CD14-positive monocyte (primary cell): Measurements from ENCODE around the gene SNX20. TPM values are rescaled to one million over a fixed set of nuclear protein-coding genes. Genes with fewer than 3 reads are reported as not detected.

Source experiments
- DNase-seq, 3 donors: peaks; one replicate each; pipeline ENCODE4 v3.0.0-alpha.2; 2011 to 2022
- H2AFZ ChIP-seq: 2 replicates; pipeline ENCODE4 v1.6.0; 2012; ENCODE audit warnings: mild to moderate bottlenecking, low read depth, low read length, inconsistent platforms; ENCODE audit not compliant: insufficient read depth, poor library complexity, severe bottlenecking
- H3K27ac ChIP-seq, 2 donors: 1 replicate in 1 of 2; 2 replicates in 1 of 2; pipeline ENCODE4 v1.5.1; 2012 to 2013; ENCODE audit warnings: low read length in 2 of 2, control low read depth in 1 of 2, inconsistent platforms in 1 of 2, low read depth in 1 of 2, mild to moderate bottlenecking in 1 of 2
- H3K27me3 ChIP-seq, 2 donors: one replicate each; pipeline versions ENCODE4 v1.6.0 to v1.6.1; 2011 to 2013; ENCODE audit warnings: low read length in 2 of 2; ENCODE audit not compliant: control insufficient read depth in 2 of 2, insufficient read depth in 2 of 2
- H3K36me3 ChIP-seq, 2 donors: replicated peaks in 1 of 2; 1 replicate in 1 of 2; 2 replicates in 1 of 2; pipeline versions ENCODE4 v1.5.1 to v1.6.1; 2012 to 2013; ENCODE audit warnings: low read length in 2 of 2, control low read depth in 1 of 2, inconsistent platforms in 1 of 2, mild to moderate bottlenecking in 1 of 2; ENCODE audit not compliant: insufficient read depth in 2 of 2, control insufficient read depth in 1 of 2
- H3K4me1 ChIP-seq, 2 donors: 1 replicate in 1 of 2; 2 replicates in 1 of 2; pipeline versions ENCODE4 v1.5.1 to v1.6.1; 2012 to 2013; ENCODE audit warnings: low read length in 2 of 2, control low read depth in 1 of 2, inconsistent platforms in 1 of 2, mild to moderate bottlenecking in 1 of 2, moderate library complexity in 1 of 2; ENCODE audit not compliant: insufficient read depth in 2 of 2, control insufficient read depth in 1 of 2
- H3K4me2 ChIP-seq: replicated peaks from 2 replicates; pipeline ENCODE3; 2012; ENCODE audit warnings: low read length, moderate library complexity, mild to moderate bottlenecking; ENCODE audit not compliant: poor library complexity, severe bottlenecking; ENCODE audit errors: extremely low read depth
- H3K4me3 ChIP-seq, 3 experiments: fragments of 200-600 bp in 1 of 3; sonication (generic) in 1 of 3; replicated peaks in 1 of 3; 1 replicate in 2 of 3; 2 replicates in 1 of 3; pipeline ENCODE4 v1.5.1; 2011 to 2013; ENCODE audit warnings: low read length in 3 of 3, mild to moderate bottlenecking in 3 of 3, control low read depth in 2 of 3, low read depth in 2 of 3, inconsistent platforms in 1 of 3, moderate library complexity in 1 of 3
- H3K79me2 ChIP-seq: 2 replicates; pipeline ENCODE4 v1.6.0; 2012; ENCODE audit warnings: mild to moderate bottlenecking, control low read depth, inconsistent platforms, low read length, moderate library complexity; ENCODE audit not compliant: insufficient read depth
- H3K9ac ChIP-seq: 2 replicates; pipeline ENCODE4 v1.6.0; 2017; ENCODE audit warnings: low read length, mild to moderate bottlenecking; ENCODE audit not compliant: insufficient read depth, poor library complexity, severe bottlenecking
- H3K9me3 ChIP-seq, 2 donors: replicated peaks in 1 of 2; 1 replicate in 1 of 2; 2 replicates in 1 of 2; pipeline versions ENCODE4 v1.5.1 to v1.6.1; 2012 to 2013; ENCODE audit warnings: low read length in 2 of 2, control low read depth in 1 of 2; ENCODE audit not compliant: control insufficient read depth in 1 of 2, insufficient read depth in 1 of 2
- H4K20me1 ChIP-seq: 2 replicates; pipeline ENCODE4 v1.6.0; 2012; ENCODE audit warnings: mild to moderate bottlenecking, low read length, control low read depth, moderate library complexity; ENCODE audit not compliant: insufficient read depth
- H3K27ac Mint-ChIP-seq, 7 donors: one replicate each; pipeline ENCODE4 v1.8.0; 2020; ENCODE audit warnings: mild to moderate bottlenecking in 7 of 7, mixed read lengths in 7 of 7, moderate library complexity in 6 of 7, inconsistent platforms in 2 of 7
- H3K27me3 Mint-ChIP-seq, 3 donors: one replicate each; pipeline ENCODE4 v1.8.0; 2021 to 2022; ENCODE audit warnings: low read depth in 3 of 3, mild to moderate bottlenecking in 3 of 3, mixed read lengths in 3 of 3, moderate library complexity in 3 of 3, inconsistent platforms in 1 of 3
- H3K36me3 Mint-ChIP-seq, 2 donors: one replicate each; pipeline ENCODE4 v1.8.0; 2020; ENCODE audit warnings: mixed read lengths in 2 of 2, inconsistent platforms in 1 of 2, mild to moderate bottlenecking in 1 of 2
- H3K4me1 Mint-ChIP-seq: one replicate; pipeline ENCODE4 v1.8.0; 2020; ENCODE audit warnings: mild to moderate bottlenecking, mixed read lengths
- H3K4me3 Mint-ChIP-seq, 2 donors: one replicate each; pipeline ENCODE4 v1.8.0; 2020; ENCODE audit warnings: mild to moderate bottlenecking in 2 of 2, mixed read lengths in 2 of 2, moderate library complexity in 1 of 2
- H3K9me3 Mint-ChIP-seq, 7 donors: one replicate each; pipeline ENCODE4 v1.8.0; 2020 to 2022; ENCODE audit warnings: mixed read lengths in 7 of 7, mild to moderate bottlenecking in 6 of 7, moderate library complexity in 6 of 7, inconsistent platforms in 2 of 7
- WGBS: methylation state at CpG from one replicate; pipeline ENCODE4 v1.1.5; 2013; ENCODE audit warnings: missing lambda C conversion rate; ENCODE audit not compliant: insufficient coverage; 5-methylcytosine and 5-hydroxymethylcytosine counted together
- intact Hi-C, 2 donors: fragments of 100-400 bp; cut with micrococcal nuclease; formaldehyde crosslinking; loops; one replicate each; pipeline versions ENCODE4 v1.15.0 to v1.15.1; 2023
- polyA plus RNA-seq, 3 donors: library from polyadenylated mRNA; depleted of rRNA in 1 of 3; unstranded in 2 of 3; stranded (reverse) in 1 of 3; fragments of 300-500 nt in 2 of 3; fragments of >200 nt in 1 of 3; fragmentation: Illumina TruSeq in 2 of 3; gene quantifications; 1 replicate in 2 of 3; 2 replicates in 1 of 3; pipeline ENCODE4 v1.2.3, GENCODE V29; 2012 to 2021
- TF ChIP-seq, protein P1 (sequence below): fragments of 200-600 bp; IDR thresholded peaks from one replicate; pipeline ENCODE4 v1.8.0; 2022; ENCODE audit warnings: antibody characterized with exemption, mild to moderate bottlenecking

SNX20 gene
- polyA plus RNA-seq, 3 donors, result 51.0 to 83.2 (median 52.0) TPM

DNA sequence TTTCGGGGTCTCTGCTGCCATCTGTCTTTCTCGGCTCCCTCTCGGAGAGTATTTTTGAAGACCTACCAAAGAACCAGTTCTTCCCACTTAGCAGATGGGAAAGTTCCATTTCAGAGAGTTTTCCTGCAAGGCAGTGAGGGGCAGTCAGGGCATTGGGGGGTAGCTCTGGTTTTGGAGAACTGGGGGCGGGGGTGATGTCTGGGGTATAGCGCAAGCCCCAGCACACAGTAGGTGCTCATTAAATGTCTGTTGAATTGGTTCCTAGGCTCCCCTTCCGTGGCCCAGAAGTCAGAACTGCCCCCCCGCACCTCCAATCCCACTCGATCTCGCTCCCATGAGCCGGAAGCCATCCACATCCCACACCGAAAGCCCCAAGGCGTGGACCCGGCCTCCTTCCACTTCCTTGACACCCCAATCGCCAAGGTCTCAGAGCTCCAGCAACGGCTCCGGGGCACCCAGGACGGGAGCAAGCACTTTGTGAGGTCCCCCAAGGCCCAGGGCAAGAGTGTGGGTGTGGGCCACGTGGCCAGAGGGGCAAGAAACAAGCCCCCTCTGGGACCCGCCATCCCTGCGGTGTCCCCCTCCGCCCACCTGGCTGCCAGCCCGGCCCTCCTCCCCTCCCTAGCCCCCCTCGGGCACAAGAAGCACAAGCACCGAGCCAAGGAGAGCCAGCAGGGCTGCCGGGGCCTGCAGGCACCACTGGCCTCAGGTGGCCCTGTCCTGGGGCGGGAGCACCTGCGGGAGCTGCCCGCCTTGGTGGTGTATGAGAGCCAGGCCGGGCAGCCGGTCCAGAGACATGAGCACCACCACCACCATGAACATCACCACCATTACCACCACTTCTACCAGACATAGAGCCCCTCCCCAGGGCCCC lies 47.9 kb downstream of the SNX20 start:
- peaks cover 0 to 3% (median 0%) of the 10 kb centered on the region in 7 donors for H3K9me3 Mint-ChIP-seq
- Histone ChIP-seq H3K4me3 (no peak overlapping the region), H3K9ac (no peak overlapping the region), H3K27ac (no peak overlapping the region), H2AFZ (no peak overlapping the region), H3K36me3 (no peaks in the 10 kb centered on the region), H3K27me3 (no peaks in the 10 kb centered on the region), H3K4me1 (peaks cover 11% of the 10 kb centered on the region in 2 donors), H4K20me1 (no peaks in the 10 kb centered on the region), H3K79me2 (no peaks in the 10 kb centered on the region), H3K9me3 (no peaks in the 10 kb centered on the region), H3K4me2 (no peak overlapping the region)
- no peak overlapping the region for H3K4me3 Mint-ChIP-seq
- 92% methylated on average over 12 of the region's 30 CpGs for WGBS
- intact Hi-C loops, result no loop called here
- peaks cover 5 to 8% (median 7%) of the 10 kb centered on the region in 3 donors for H3K27me3 Mint-ChIP-seq
- no peaks in the 10 kb centered on the region for H3K36me3 Mint-ChIP-seq
- H3K27ac Mint-ChIP-seq, result peak overlapping the region in 1 of 7 donors; percentile 17
- peaks cover 16% of the 10 kb centered on the region for H3K4me1 Mint-ChIP-seq
- TF ChIP-seq, protein P1, sequence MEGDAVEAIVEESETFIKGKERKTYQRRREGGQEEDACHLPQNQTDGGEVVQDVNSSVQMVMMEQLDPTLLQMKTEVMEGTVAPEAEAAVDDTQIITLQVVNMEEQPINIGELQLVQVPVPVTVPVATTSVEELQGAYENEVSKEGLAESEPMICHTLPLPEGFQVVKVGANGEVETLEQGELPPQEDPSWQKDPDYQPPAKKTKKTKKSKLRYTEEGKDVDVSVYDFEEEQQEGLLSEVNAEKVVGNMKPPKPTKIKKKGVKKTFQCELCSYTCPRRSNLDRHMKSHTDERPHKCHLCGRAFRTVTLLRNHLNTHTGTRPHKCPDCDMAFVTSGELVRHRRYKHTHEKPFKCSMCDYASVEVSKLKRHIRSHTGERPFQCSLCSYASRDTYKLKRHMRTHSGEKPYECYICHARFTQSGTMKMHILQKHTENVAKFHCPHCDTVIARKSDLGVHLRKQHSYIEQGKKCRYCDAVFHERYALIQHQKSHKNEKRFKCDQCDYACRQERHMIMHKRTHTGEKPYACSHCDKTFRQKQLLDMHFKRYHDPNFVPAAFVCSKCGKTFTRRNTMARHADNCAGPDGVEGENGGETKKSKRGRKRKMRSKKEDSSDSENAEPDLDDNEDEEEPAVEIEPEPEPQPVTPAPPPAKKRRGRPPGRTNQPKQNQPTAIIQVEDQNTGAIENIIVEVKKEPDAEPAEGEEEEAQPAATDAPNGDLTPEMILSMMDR, result no peak
- no peak for DNase-seq

DNA sequence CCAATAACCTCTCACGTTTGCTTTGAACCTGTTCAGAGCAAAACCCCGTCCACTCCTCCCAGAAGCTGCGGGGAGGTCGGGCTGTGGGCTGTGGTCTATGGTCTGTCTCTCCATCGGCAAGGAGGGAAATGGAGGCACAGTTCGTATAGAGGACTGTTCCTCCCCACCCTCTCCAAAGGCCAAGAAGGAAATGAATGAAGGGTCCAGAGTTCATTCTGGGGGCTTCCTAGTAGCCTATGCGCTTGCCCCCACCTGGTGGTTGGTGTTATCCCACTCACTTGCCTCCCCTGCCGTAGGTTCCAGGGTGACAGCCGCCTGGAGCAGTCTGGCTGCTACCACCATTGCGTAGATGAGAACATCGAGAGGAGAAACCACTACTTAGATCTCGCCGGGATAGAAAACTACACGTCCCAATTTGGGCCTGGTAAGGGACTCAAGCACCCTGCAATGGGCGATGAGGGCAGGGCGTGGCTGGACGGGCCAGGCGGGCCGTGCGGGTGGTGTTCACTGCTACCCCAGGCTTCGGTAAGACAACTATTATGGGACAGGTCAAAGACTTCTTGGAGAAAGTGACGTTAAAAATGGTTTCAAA lies 49.0 kb downstream of the SNX20 start:
- no peak overlapping the region for H2AFZ ChIP-seq
- no peak overlapping the region for H3K9ac ChIP-seq
- no peaks in the 10 kb centered on the region for H4K20me1 ChIP-seq
- Mint-ChIP-seq H3K27ac (peak overlapping the region in 1 of 7 donors; percentile 71), H3K9me3 (peaks cover 0 to 3% (median 0%) of the 10 kb centered on the region in 7 donors), H3K36me3 (no peaks in the 10 kb centered on the region), H3K27me3 (peaks cover 5 to 12% (median 6%) of the 10 kb centered on the region in 3 donors), H3K4me1 (peaks cover 21% of the 10 kb centered on the region), H3K4me3 (no peak overlapping the region)
- no peaks in the 10 kb centered on the region for H3K27me3 ChIP-seq
- no peaks in the 10 kb centered on the region for H3K36me3 ChIP-seq
- intact Hi-C loops, result no loop called here
- H3K4me1 ChIP-seq, result peaks cover 17 to 18% of the 10 kb centered on the region in 2 donors
- 94% methylated on average over 12 of the region's 22 CpGs for WGBS
- H3K4me3 ChIP-seq, result no peak overlapping the region
- H3K27ac ChIP-seq, result no peak overlapping the region
- DNase-seq, result no peak
- TF ChIP-seq, protein P1, result no peak
- H3K9me3 ChIP-seq, result no peaks in the 10 kb centered on the region
- H3K4me2 ChIP-seq, result no peak overlapping the region
- no peaks in the 10 kb centered on the region for H3K79me2 ChIP-seq
